Activated T-cell treated with anti-CD3 and anti-CD28 coated beads for 1 hour (primary cell): ENCODE results near the gene SRPK3.

ENCODE experiments used
- DNase-seq: peaks from one replicate; pipeline ENCODE4 v3.0.0-alpha.2; 2020; ENCODE audit warnings: low read depth

Gene SRPK3

DNA sequence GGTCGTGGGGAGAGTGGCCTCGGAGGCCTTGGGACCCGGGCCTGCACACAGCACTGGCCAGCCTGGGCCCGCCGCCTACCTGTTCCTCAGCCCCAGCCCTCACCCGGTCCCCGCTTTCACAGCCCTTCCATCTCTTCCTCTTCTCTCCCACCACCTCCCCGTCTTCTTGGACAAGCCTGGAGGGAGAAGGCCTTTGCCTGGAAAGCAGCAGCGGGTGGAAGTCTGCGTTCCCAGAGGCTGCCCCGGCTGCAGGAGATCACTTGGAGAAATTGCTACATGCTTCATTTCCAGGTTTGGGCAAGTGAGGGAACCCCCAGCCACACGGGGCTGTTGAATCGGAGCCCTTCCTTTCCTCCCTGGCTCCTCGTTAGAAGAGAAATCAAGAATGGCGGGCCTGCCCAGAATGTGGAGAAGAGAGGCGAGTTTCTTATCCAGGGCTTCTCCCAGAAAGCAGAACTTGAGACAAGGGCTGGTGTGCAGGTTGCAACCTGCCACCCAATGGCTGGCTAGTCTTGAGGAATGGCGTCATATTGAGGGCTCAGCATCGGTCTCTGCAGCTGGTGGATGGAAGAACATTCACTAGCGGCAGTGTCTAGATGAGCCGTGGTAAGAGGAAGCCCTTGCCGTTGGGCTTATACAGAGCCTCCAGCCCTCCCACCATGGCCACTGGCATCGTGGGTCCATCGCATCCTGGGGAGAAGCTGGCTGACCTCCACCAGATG is 50.7 kb downstream of the SRPK3 start:
- no peak for DNase-seq

DNA sequence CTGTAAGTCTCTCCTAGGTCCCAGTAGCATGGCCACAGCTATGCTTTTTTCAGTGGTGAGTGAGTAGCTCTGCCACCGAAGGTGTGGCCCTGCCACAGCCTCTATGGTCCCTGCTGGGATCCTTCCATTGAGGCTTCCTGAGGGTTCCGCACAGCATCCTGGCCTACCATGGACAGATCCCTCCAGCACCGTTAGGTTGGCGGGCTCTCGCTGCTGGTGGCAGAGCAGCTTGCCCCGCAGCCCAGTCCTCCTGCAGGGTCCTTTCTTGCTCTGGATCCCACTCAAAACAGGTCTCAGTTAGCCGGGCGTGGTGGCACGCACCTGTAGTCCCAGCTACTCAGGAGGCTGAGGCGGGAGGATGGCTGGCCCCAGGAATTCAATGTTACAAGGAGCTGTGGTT is 51.9 kb downstream of the SRPK3 start:
- DNase-seq: no peak
